LHCN-M2 (cell line): ENCODE data around the gene RALGAPA1. TPM values are rescaled to one million over a fixed set of nuclear protein-coding genes. Genes with fewer than 3 reads are reported as not detected.

ENCODE experiments used
- DNase-seq: peaks from one replicate; pipeline ENCODE4 v3.0.0-alpha.2; 2012; ENCODE audit warnings: low read depth
- total RNA-seq: library from RNA; depleted of rRNA; stranded (reverse); fragments of >200 nt; gene quantifications from 2 replicates; pipeline ENCODE4 v1.2.3, GENCODE V29; 2014; rRNA removed

RALGAPA1 gene
- total RNA-seq, 1 experiment from 2014 or later = 15.3 TPM

DNA sequence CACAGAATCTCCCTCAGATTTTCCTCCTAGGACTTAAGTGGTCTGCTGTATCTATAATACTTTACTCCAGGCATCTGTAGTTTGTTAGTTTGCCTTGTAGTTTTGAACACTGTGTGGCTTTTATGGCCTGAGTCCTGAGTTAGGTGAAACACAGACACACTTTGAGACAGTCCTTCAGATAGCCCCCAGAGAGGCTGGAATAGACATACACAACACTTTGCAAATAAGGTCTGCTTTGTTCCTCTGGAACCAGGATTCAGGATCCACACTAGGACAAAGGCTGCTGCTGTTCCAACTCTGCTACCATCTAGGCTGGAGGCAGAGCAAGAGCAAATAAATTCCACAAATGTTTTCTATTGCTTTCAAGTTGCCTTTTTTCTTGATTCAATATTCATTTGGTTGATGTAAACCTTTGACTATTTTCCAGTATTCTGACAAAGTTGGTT lies 316.5 kb downstream of the RALGAPA1 start:
- no peak for DNase-seq

Other genes with a start within 250 kb of the RALGAPA1 start
- 5.7 and 8.3 TPM in 2 replicates for gene BRMS1L, start 17.0 kb upstream of the RALGAPA1 start, total RNA-seq